Measurements from ENCODE around the gene C19orf38. TPM values are rescaled to one million over a fixed set of nuclear protein-coding genes. Genes with fewer than 3 reads are reported as not detected.

C19orf38 gene
- total RNA-seq, 1 experiment from 2014 or later: not detected

DNA sequence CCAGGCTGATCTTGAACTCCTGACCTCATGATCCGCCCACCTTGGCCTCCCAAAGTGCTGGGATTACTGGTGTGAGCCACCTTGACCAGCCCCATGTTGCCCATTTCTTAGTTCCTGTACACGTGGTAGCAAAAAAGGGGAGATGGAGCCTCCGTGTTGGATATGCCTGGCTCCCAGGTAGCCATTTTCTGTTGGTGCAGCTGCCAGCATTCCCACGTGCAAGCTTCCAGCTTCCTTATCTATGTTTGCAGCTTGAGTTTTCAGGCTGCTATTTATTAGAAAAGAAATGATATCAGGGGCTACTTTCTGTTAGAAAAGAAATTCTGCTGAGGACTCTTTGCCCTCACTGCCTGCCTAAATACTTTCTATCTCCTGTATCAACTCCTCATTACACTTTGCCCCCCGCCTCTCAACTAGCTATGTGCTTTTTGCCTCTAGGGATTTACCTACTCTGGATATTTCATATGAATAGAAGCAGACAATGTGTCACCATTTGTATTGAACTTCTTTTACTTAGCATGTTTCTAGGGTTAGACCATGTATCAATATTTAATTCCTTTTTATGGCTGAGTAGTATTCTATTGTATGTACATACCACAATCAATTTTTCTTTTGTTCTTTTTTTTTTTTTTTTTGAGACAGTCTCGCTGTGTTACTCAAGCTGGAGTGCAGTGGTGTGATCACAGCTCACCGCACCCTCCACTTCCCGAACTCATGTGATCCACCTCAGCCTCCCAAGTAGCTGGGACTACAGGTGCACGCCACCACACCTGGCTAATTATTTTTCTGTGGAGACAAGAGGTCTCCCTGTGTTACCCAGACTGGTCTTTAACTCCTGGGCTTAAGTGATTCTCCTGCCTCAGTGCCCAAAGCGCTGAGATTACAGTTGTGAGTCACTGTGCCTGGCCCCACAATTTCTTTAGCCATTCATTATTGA lies 8.8 kb upstream of the C19orf38 start:
- Histone ChIP-seq H2AK5ac (ENCODE audit: insufficient read length, low read length) (no peak overlapping the region), H2AFZ (ENCODE audit: low read length) (no peak overlapping the region), H3K9ac (ENCODE audit: extremely low read depth, insufficient read length, low read length) (no peak overlapping the region), H4K91ac (ENCODE audit: insufficient read length, low read depth, low read length) (no peak overlapping the region), H2BK20ac (ENCODE audit: low read depth, low read length, poor library complexity, severe bottlenecking) (no peak overlapping the region), H3K18ac (ENCODE audit: insufficient read length, low read depth, low read length) (no peak overlapping the region), H3K79me1 (ENCODE audit: insufficient read depth, low read depth, low read length, poor library complexity, severe bottlenecking) (no peaks in the 10 kb centered on the region), H2BK5ac (ENCODE audit: insufficient read length, low read length) (no peak overlapping the region), H3K4me1 (ENCODE audit: insufficient read depth, low read length) (no peaks in the 10 kb centered on the region; the same call in 1 of the 2 replicates), H3K56ac (ENCODE audit: insufficient read length, low read depth, low read length) (no peak overlapping the region), H3T11ph (ENCODE audit: low read length) (no peak overlapping the region), H2BK15ac (ENCODE audit: low read depth, low read length) (no peak overlapping the region), H3K9me3 (ENCODE audit: control insufficient read depth, low read depth, low read length) (no peaks in the 10 kb centered on the region), H3K79me2 (ENCODE audit: insufficient read depth, low read length) (no peaks in the 10 kb centered on the region), H3K4me2 (ENCODE audit: insufficient read depth, insufficient read length, low read length) (no peak overlapping the region), H3K4ac (ENCODE audit: low read depth, low read length) (no peak overlapping the region), H2BK120ac (ENCODE audit: low read depth, low read length, poor library complexity, severe bottlenecking) (no peak overlapping the region), H4K20me1 (ENCODE audit: control insufficient read depth, insufficient read depth, insufficient read length) (no peaks in the 10 kb centered on the region), H3K14ac (ENCODE audit: insufficient read depth, low read length) (no peak overlapping the region), H3K23ac (ENCODE audit: insufficient read length, low read depth, low read length) (no peak overlapping the region), H4K5ac (ENCODE audit: insufficient read length, low read depth, low read length) (no peak overlapping the region), H2BK12ac (ENCODE audit: insufficient read length, low read depth, low read length) (no peak overlapping the region), H4K8ac (replicated peaks; ENCODE audit: insufficient read length, low read depth, low read length) (no peak overlapping the region), H3K27ac (ENCODE audit: insufficient read length, low read depth, low read length) (no peak overlapping the region), H3K23me2 (ENCODE audit: insufficient read length, low read depth, low read length, poor library complexity, severe bottlenecking) (no peaks in the 10 kb centered on the region), H3K27me3 (ENCODE audit: insufficient read depth, low read length) (no peaks in the 10 kb centered on the region)
- no CpG with 5 or more reads among the region's 10 CpGs for WGBS (ENCODE audit: extremely low coverage, insufficient read length, low lambda C conversion rate)
- H3K9me3 Mint-ChIP-seq: peaks cover 20 to 28% of the 10 kb centered on the region in 2 experiments; a peak in 4 of 5 replicates
- no peak overlapping the region for H3K27ac Mint-ChIP-seq
- TF ChIP-seq, protein P1, sequence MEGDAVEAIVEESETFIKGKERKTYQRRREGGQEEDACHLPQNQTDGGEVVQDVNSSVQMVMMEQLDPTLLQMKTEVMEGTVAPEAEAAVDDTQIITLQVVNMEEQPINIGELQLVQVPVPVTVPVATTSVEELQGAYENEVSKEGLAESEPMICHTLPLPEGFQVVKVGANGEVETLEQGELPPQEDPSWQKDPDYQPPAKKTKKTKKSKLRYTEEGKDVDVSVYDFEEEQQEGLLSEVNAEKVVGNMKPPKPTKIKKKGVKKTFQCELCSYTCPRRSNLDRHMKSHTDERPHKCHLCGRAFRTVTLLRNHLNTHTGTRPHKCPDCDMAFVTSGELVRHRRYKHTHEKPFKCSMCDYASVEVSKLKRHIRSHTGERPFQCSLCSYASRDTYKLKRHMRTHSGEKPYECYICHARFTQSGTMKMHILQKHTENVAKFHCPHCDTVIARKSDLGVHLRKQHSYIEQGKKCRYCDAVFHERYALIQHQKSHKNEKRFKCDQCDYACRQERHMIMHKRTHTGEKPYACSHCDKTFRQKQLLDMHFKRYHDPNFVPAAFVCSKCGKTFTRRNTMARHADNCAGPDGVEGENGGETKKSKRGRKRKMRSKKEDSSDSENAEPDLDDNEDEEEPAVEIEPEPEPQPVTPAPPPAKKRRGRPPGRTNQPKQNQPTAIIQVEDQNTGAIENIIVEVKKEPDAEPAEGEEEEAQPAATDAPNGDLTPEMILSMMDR (conservative IDR thresholded peaks at IDR 0.05): no peak
- no peak for DNase-seq
- H3K27me3 Mint-ChIP-seq (ENCODE audit: low read depth): peaks cover 38% of the 10 kb centered on the region
- no peak overlapping the region for H3K4me3 Mint-ChIP-seq
- peaks cover 0 to 10% (median 2%) of the 10 kb centered on the region in 3 experiments; a peak in 4 of 7 replicates for H3K36me3 Mint-ChIP-seq (ENCODE audit: insufficient read depth in 1 of 3, low read depth in 3 of 3)
- peaks cover 4 to 13% of the 10 kb centered on the region in 2 experiments for H3K4me1 Mint-ChIP-seq
